ENCODE measurements around the gene MRPS22. TPM values are rescaled to one million over a fixed set of nuclear protein-coding genes. Genes with fewer than 3 reads are reported as not detected.

The MRPS22 gene
- total RNA-seq, 2 experiments from 2014 or later, result 39.6 to 42.6 TPM

- Histone ChIP-seq H3K4me1 (ENCODE audit: insufficient read depth, low read length) (peaks cover 9% of the 10 kb centered on the region), H3K27me3 (ENCODE audit: control insufficient read depth in 1 of 2, insufficient read depth in 2 of 2, low read length in 2 of 2) (peaks cover 10 to 20% of the 10 kb centered on the region in 2 experiments), H3K27ac (ENCODE audit: low read depth in 1 of 2, low read length in 2 of 2) (no peak overlapping the region), H3K4me3 (ENCODE audit: low read length) (no peak overlapping the region), H3K9me3 (ENCODE audit: control insufficient read depth in 1 of 2, insufficient read depth in 1 of 2, low read length in 2 of 2) (no peaks in the 10 kb centered on the region), H3K36me3 (ENCODE audit: insufficient read depth, low read length) (no peaks in the 10 kb centered on the region)
- Mint-ChIP-seq H3K9me3 (no peaks in the 10 kb centered on the region), H3K27ac (no peak overlapping the region), H3K4me1 (ENCODE audit: low read depth) (peaks cover 17% of the 10 kb centered on the region), H3K36me3 (ENCODE audit: low read depth) (no peaks in the 10 kb centered on the region), H3K4me3 (no peak overlapping the region), H3K27me3 (peaks cover 31% of the 10 kb centered on the region)
- DNase-seq, result peak in 1 of 14 experiments; percentile 17
- ChIA-PET CTCF (interaction anchor here (2.4 kb wide), 1 partner anchor 14 kb away, joined by 11 read pairs; no protein-coding TSS in a partner anchor), POLR2A (no interaction called here)
- no peak for TF ChIP-seq CTCF (IDR thresholded peaks at IDR 0.05)
- ATAC-seq (ENCODE audit: poor library complexity), result no peak
- intact Hi-C loops (cut with DNase I, micrococcal nuclease), result loop anchor here (2.0 to 10.0 kb wide), 3 partner anchors 215 to 911 kb away; no protein-coding TSS in a partner anchor
These were observed 16.0 kb upstream of the MRPS22 start for GRCh38 chr3:139327861-139328260.

GRCh38 chr3:139328356-139328755 lies 15.5 kb upstream of the MRPS22 start:
- ChIA-PET POLR2A (no interaction called here), CTCF (interaction anchor here (2.4 kb wide), 1 partner anchor 14 kb away, joined by 11 read pairs; no protein-coding TSS in a partner anchor)
- Mint-ChIP-seq H3K27me3 (peaks cover 36% of the 10 kb centered on the region), H3K4me3 (no peak overlapping the region), H3K4me1 (ENCODE audit: low read depth) (peaks cover 17% of the 10 kb centered on the region), H3K36me3 (ENCODE audit: low read depth) (no peaks in the 10 kb centered on the region), H3K27ac (no peak overlapping the region), H3K9me3 (no peaks in the 10 kb centered on the region)
- H3K27me3 ChIP-seq (ENCODE audit: control insufficient read depth in 1 of 2, insufficient read depth in 2 of 2, low read length in 2 of 2), result peaks cover 10 to 20% of the 10 kb centered on the region in 2 experiments
- H3K36me3 ChIP-seq (ENCODE audit: insufficient read depth, low read length), result no peaks in the 10 kb centered on the region
- H3K9me3 ChIP-seq (ENCODE audit: control insufficient read depth in 1 of 2, insufficient read depth in 1 of 2, low read length in 2 of 2), result no peaks in the 10 kb centered on the region
- H3K4me3 ChIP-seq (ENCODE audit: low read length), result no peak overlapping the region
- H3K27ac ChIP-seq (ENCODE audit: low read depth in 1 of 2, low read length in 2 of 2), result no peak overlapping the region
- no peak for TF ChIP-seq CTCF (IDR thresholded peaks at IDR 0.05)
- ATAC-seq (ENCODE audit: poor library complexity) (no peak), DNase-seq (no peak)
- intact Hi-C loops (cut with DNase I, micrococcal nuclease), result loop anchor here (2.0 to 10.0 kb wide), 3 partner anchors 216 to 912 kb away; no protein-coding TSS in a partner anchor
- peaks cover 9% of the 10 kb centered on the region for H3K4me1 ChIP-seq (ENCODE audit: insufficient read depth, low read length)

GRCh38 chr3:139329364-139329850 lies 14.4 kb upstream of the MRPS22 start:
- H3K4me3 Mint-ChIP-seq, result peak overlapping the region; percentile 27
- peak; percentile 99 for TF ChIP-seq CTCF (IDR thresholded peaks at IDR 0.05)
- DNase-seq (peak; percentile 74 to 91 (median 84)), ATAC-seq (ENCODE audit: poor library complexity) (peak; percentile 97)
- peaks cover 10 to 20% of the 10 kb centered on the region in 2 experiments for H3K27me3 ChIP-seq (ENCODE audit: control insufficient read depth in 1 of 2, insufficient read depth in 2 of 2, low read length in 2 of 2)
- peaks cover 9% of the 10 kb centered on the region for H3K4me1 ChIP-seq (ENCODE audit: insufficient read depth, low read length)
- H3K27ac ChIP-seq (ENCODE audit: low read depth in 1 of 2, low read length in 2 of 2), result no peak overlapping the region
- peaks cover 17% of the 10 kb centered on the region for H3K4me1 Mint-ChIP-seq (ENCODE audit: low read depth)
- intact Hi-C loops (cut with DNase I, micrococcal nuclease), result loop anchor here (1.0 to 10.0 kb wide), 4 partner anchors 217 to 913 kb away; no protein-coding TSS in a partner anchor
- H3K9me3 Mint-ChIP-seq, result no peaks in the 10 kb centered on the region
- POLR2A ChIA-PET, result interaction anchor here (1.0 kb wide), 2 partner anchors 13 to 735 kb away, joined by 3 read pairs; partner anchors contain the start of gene CEP70
- H3K27ac Mint-ChIP-seq, result no peak overlapping the region
- peak overlapping the region; percentile 23 for H3K4me3 ChIP-seq (ENCODE audit: low read length)
- CTCF ChIA-PET, result interaction anchor here (0.7 to 2.4 kb wide), 6 partner anchors 13 to 414 kb away, joined by 3 to 11 read pairs (median 4); partner anchors contain the start of gene MRPS22
- no peaks in the 10 kb centered on the region for H3K36me3 Mint-ChIP-seq (ENCODE audit: low read depth)
- H3K9me3 ChIP-seq (ENCODE audit: control insufficient read depth in 1 of 2, insufficient read depth in 1 of 2, low read length in 2 of 2), result no peaks in the 10 kb centered on the region
- peaks cover 38% of the 10 kb centered on the region for H3K27me3 Mint-ChIP-seq
- H3K36me3 ChIP-seq (ENCODE audit: insufficient read depth, low read length), result no peaks in the 10 kb centered on the region

All from CD4-positive, alpha-beta T cell (primary cell).